SK-N-SH (cell line): ENCODE results near the gene LGALS3BP. TPM values are rescaled to one million over a fixed set of nuclear protein-coding genes. Genes with fewer than 3 reads are reported as not detected.
A peak's percentile ranks its signal among the peaks of the same experiment; 100 is the strongest.

Experiments
- CTCF ChIA-PET: fragments of 300-600, 350-600 bp; formaldehyde crosslinking; extraction: SDS; loops from one replicate; lab custom pipeline; 2021; lab: Yijun Ruan, JAX
- POLR2A ChIA-PET: fragments of 350-600 bp; sonication (Branson Sonifier 250); formaldehyde crosslinking; extraction: SDS; loops from one replicate; lab custom pipeline; 2020; ENCODE audit warnings: antibody characterized with exemption, inconsistent platforms; lab: Yijun Ruan, JAX
- DNase-seq: peaks from one replicate; pipeline ENCODE4 v3.0.0; 2012
- H2AFZ ChIP-seq: fragments of 200-600 bp; sonication (generic); 2 replicates; pipeline ENCODE4 v1.8.1; 2016; ENCODE audit warnings: antibody characterized with exemption, mild to moderate bottlenecking, low read depth
- H3F3A ChIP-seq: fragments of 200-600 bp; sonication (generic); replicated peaks from 2 replicates; pipeline ENCODE3; 2016; ENCODE audit warnings: antibody characterized with exemption, mild to moderate bottlenecking; ENCODE audit not compliant: insufficient read depth
- H3K27ac ChIP-seq, 2 experiments: fragments of 200-500 bp in 1 of 2; fragments of 200-600 bp in 1 of 2; sonication (Bioruptor generic) in 1 of 2; sonication (generic), shearing (Covaris generic) in 1 of 2; 2 replicates each; pipeline versions ENCODE4 v1.5.1 to v1.6.1; 2014 to 2016; ENCODE audit warnings: low read depth in 2 of 2, inconsistent platforms in 1 of 2, low read length in 1 of 2, mild to moderate bottlenecking in 1 of 2, mixed read lengths in 1 of 2
- H3K27me3 ChIP-seq: fragments of 200-600 bp; sonication (generic), shearing (Covaris generic); 2 replicates; pipeline ENCODE4 v1.6.1; 2016; ENCODE audit warnings: mixed run types; ENCODE audit not compliant: insufficient read depth
- H3K36me3 ChIP-seq, 2 experiments: fragments of 200-500 bp in 1 of 2; fragments of 200-600 bp in 1 of 2; sonication (Bioruptor generic) in 1 of 2; sonication (generic) in 1 of 2; replicated peaks in 1 of 2; 2 replicates each; pipeline versions ENCODE3 to v1.5.1; 2014 to 2016; ENCODE audit warnings: low read length in 1 of 2, mild to moderate bottlenecking in 1 of 2; ENCODE audit not compliant: insufficient read depth in 2 of 2, control insufficient read depth in 1 of 2
- H3K4me1 ChIP-seq, 2 experiments: fragments of 200-500 bp in 1 of 2; fragments of 200-600 bp in 1 of 2; sonication (Bioruptor generic) in 1 of 2; sonication (generic), shearing (Covaris generic) in 1 of 2; 2 replicates each; pipeline versions ENCODE4 v1.5.1 to v1.6.1; 2014 to 2016; ENCODE audit warnings: low read depth in 1 of 2, low read length in 1 of 2, mixed run types in 1 of 2; ENCODE audit not compliant: insufficient read depth in 2 of 2, control insufficient read depth in 1 of 2
- H3K4me2 ChIP-seq: fragments of 200-600 bp; sonication (generic), shearing (Covaris generic); 2 replicates; pipeline ENCODE4 v1.6.1; 2017; ENCODE audit warnings: mixed run types
- H3K4me3 ChIP-seq, 2 experiments: fragments of 200-500 bp in 1 of 2; fragments of 200-600 bp in 1 of 2; sonication (Bioruptor generic) in 1 of 2; sonication (generic), shearing (Covaris generic) in 1 of 2; 2 replicates each; pipeline versions ENCODE4 v1.5.1 to v1.8.1; 2014 to 2016; ENCODE audit warnings: low read depth in 2 of 2, inconsistent platforms in 1 of 2, low read length in 1 of 2, mild to moderate bottlenecking in 1 of 2, mixed read lengths in 1 of 2, moderate library complexity in 1 of 2
- H3K79me2 ChIP-seq: fragments of 200-600 bp; sonication (generic); 2 replicates; pipeline ENCODE4 v1.8.1; 2017; ENCODE audit warnings: mild to moderate bottlenecking; ENCODE audit not compliant: insufficient read depth
- H3K9ac ChIP-seq: fragments of 200-600 bp; sonication (generic); 2 replicates; pipeline ENCODE4 v1.6.1; 2017; ENCODE audit warnings: mixed run types
- H3K9me2 ChIP-seq: fragments of 200-600 bp; sonication (generic); 2 replicates; pipeline ENCODE4 v1.6.1; 2017; ENCODE audit warnings: mixed run types
- H3K9me3 ChIP-seq: fragments of 200-600 bp; sonication (generic); 2 replicates; pipeline ENCODE4 v1.6.1; 2017; ENCODE audit warnings: mixed run types, mild to moderate bottlenecking, moderate library complexity
- H4K20me1 ChIP-seq: fragments of 200-600 bp; sonication (generic); 2 replicates; pipeline ENCODE4 v1.6.1; 2017; ENCODE audit warnings: mild to moderate bottlenecking, mixed run types; ENCODE audit not compliant: insufficient read depth
- EZH2phosphoT487 ChIP-seq: fragments of 200-600 bp; sonication (generic); IDR thresholded peaks from 2 replicates; pipeline ENCODE4 v1.6.1; 2017; ENCODE audit warnings: low read depth, mixed run types, mild to moderate bottlenecking, antibody characterized with exemption, moderate library complexity, borderline replicate concordance
- FOSL2 ChIP-seq: IDR thresholded peaks from 2 replicates; pipeline ENCODE4 v1.4.0; 2012; ENCODE audit warnings: low read depth, mild to moderate bottlenecking, moderate library complexity, borderline replicate concordance
- MXI1 ChIP-seq: IDR thresholded peaks from 2 replicates; pipeline ENCODE4 v1.6.1; 2012; ENCODE audit warnings: mild to moderate bottlenecking, low read depth, low read length, improper control_type of control experiment
- RXRA ChIP-seq: IDR thresholded peaks from 2 replicates; pipeline ENCODE4 v1.4.0; 2012; ENCODE audit warnings: low read depth, mild to moderate bottlenecking, borderline replicate concordance
- SMC3 ChIP-seq: IDR thresholded peaks from 2 replicates; pipeline ENCODE4 v1.6.1; 2012; ENCODE audit warnings: low read depth, low read length, improper control_type of control experiment
- WGBS: methylation state at CpG from one replicate; pipeline ENCODE4 v1.1.6; 2017; ENCODE audit warnings: low lambda C conversion rate; 5-methylcytosine and 5-hydroxymethylcytosine counted together
- polyA plus RNA-seq, 3 experiments: library from polyadenylated mRNA; depleted of rRNA; stranded (reverse); fragments of >200 nt; gene quantifications; 2 replicates each; pipeline ENCODE4 v1.2.3, GENCODE V29; 2012
- TF ChIP-seq, protein P1 (sequence below): IDR thresholded peaks from 2 replicates; pipeline ENCODE4 v1.6.1; 2012; ENCODE audit warnings: mild to moderate bottlenecking, low read depth, low read length, moderate library complexity
- TF ChIP-seq, protein P2 (sequence below): IDR thresholded peaks from 2 replicates; pipeline ENCODE4 v1.4.0; 2012; ENCODE audit warnings: low read depth, borderline replicate concordance
- TF ChIP-seq, protein P3 (sequence below): fragments of 200-600 bp; sonication (generic); IDR thresholded peaks from 2 replicates; pipeline ENCODE4 v1.6.1; 2017; ENCODE audit warnings: antibody characterized with exemption, mild to moderate bottlenecking, moderate library complexity
- TF ChIP-seq, protein P4 (sequence below): fragments of 150-350 bp; IDR thresholded peaks from 2 replicates; pipeline ENCODE4 v1.6.1; 2017; ENCODE audit warnings: antibody characterized with exemption, low read length, low read depth, borderline replicate concordance
- TF ChIP-seq, protein P5 (sequence below): IDR thresholded peaks from 2 replicates; pipeline ENCODE4 v1.4.0; 2012; ENCODE audit warnings: low read depth

LGALS3BP gene
- polyA plus RNA-seq, 1 of the 3 experiments (the other 2 are of a cell fraction): 579 TPM

DNA sequence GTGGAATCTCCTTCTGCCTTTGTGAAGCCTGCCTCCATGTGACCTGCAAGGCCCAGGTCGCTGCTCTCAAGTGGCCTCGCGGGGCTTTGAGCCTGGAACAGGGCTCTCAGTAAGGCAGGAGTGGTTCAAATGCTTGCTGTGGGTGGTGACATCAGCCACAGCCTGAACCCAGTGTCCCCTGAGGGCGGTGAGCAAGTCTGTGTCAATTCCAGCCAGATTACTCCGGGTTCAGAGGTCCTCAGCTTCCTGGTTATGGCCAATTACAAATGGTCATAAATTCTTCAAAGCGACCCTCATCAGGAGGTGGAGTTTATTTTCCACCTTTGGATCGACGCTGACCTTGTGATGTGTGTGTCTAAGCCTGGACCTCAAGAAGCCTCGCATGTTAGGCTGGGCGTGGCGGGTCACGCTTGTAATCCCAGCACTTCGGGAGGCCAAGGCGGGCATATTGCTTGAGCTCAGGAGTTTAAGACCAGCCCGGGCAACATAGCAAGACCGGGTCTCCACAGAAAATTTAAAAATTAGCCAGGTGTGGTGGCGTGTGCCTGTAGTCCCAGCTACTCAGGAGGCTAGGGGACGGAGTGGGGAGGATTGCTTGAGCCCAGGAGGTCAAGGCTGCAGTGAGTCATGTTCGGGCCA is 17.3 kb downstream of the LGALS3BP start:
- no peak overlapping the region for H3K4me3 ChIP-seq
- H3K79me2 ChIP-seq: no peaks in the 10 kb centered on the region
- H4K20me1 ChIP-seq: no peaks in the 10 kb centered on the region
- H3F3A ChIP-seq: no peaks in the 10 kb centered on the region
- H2AFZ ChIP-seq: no peak overlapping the region
- no peak overlapping the region for H3K27ac ChIP-seq
- peaks cover 0 to 8% of the 10 kb centered on the region in 2 experiments; a peak in 1 of 4 replicates for H3K4me1 ChIP-seq
- no peaks in the 10 kb centered on the region for H3K27me3 ChIP-seq
- POLR2A ChIA-PET: interaction anchor here (1.5 kb wide), 1 partner anchor 9 kb away, joined by 10 read pairs; no protein-coding TSS in a partner anchor
- H3K9me3 ChIP-seq: no peaks in the 10 kb centered on the region
- CTCF ChIA-PET: interaction anchor here (1.0 to 26.0 kb wide), 6 partner anchors 14 to 466 kb away, joined by 3 to 458 read pairs (median 4); partner anchors contain the start of gene LGALS3BP
- no peak overlapping the region for H3K9ac ChIP-seq
- H3K9me2 ChIP-seq: no peaks in the 10 kb centered on the region
- peaks cover 4 to 11% of the 10 kb centered on the region in 2 experiments for H3K36me3 ChIP-seq
- no peak for TF ChIP-seq FOSL2
- TF ChIP-seq, protein P1, sequence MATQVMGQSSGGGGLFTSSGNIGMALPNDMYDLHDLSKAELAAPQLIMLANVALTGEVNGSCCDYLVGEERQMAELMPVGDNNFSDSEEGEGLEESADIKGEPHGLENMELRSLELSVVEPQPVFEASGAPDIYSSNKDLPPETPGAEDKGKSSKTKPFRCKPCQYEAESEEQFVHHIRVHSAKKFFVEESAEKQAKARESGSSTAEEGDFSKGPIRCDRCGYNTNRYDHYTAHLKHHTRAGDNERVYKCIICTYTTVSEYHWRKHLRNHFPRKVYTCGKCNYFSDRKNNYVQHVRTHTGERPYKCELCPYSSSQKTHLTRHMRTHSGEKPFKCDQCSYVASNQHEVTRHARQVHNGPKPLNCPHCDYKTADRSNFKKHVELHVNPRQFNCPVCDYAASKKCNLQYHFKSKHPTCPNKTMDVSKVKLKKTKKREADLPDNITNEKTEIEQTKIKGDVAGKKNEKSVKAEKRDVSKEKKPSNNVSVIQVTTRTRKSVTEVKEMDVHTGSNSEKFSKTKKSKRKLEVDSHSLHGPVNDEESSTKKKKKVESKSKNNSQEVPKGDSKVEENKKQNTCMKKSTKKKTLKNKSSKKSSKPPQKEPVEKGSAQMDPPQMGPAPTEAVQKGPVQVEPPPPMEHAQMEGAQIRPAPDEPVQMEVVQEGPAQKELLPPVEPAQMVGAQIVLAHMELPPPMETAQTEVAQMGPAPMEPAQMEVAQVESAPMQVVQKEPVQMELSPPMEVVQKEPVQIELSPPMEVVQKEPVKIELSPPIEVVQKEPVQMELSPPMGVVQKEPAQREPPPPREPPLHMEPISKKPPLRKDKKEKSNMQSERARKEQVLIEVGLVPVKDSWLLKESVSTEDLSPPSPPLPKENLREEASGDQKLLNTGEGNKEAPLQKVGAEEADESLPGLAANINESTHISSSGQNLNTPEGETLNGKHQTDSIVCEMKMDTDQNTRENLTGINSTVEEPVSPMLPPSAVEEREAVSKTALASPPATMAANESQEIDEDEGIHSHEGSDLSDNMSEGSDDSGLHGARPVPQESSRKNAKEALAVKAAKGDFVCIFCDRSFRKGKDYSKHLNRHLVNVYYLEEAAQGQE: no peak
- TF ChIP-seq, protein P2, sequence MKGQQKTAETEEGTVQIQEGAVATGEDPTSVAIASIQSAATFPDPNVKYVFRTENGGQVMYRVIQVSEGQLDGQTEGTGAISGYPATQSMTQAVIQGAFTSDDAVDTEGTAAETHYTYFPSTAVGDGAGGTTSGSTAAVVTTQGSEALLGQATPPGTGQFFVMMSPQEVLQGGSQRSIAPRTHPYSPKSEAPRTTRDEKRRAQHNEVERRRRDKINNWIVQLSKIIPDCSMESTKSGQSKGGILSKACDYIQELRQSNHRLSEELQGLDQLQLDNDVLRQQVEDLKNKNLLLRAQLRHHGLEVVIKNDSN: no peak
- TF ChIP-seq, protein P3, sequence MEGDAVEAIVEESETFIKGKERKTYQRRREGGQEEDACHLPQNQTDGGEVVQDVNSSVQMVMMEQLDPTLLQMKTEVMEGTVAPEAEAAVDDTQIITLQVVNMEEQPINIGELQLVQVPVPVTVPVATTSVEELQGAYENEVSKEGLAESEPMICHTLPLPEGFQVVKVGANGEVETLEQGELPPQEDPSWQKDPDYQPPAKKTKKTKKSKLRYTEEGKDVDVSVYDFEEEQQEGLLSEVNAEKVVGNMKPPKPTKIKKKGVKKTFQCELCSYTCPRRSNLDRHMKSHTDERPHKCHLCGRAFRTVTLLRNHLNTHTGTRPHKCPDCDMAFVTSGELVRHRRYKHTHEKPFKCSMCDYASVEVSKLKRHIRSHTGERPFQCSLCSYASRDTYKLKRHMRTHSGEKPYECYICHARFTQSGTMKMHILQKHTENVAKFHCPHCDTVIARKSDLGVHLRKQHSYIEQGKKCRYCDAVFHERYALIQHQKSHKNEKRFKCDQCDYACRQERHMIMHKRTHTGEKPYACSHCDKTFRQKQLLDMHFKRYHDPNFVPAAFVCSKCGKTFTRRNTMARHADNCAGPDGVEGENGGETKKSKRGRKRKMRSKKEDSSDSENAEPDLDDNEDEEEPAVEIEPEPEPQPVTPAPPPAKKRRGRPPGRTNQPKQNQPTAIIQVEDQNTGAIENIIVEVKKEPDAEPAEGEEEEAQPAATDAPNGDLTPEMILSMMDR: no peak
- peak; percentile 39 for DNase-seq
- WGBS: 82% methylated on average over 18 of the region's 19 CpGs
- no peak overlapping the region for H3K4me2 ChIP-seq

DNA sequence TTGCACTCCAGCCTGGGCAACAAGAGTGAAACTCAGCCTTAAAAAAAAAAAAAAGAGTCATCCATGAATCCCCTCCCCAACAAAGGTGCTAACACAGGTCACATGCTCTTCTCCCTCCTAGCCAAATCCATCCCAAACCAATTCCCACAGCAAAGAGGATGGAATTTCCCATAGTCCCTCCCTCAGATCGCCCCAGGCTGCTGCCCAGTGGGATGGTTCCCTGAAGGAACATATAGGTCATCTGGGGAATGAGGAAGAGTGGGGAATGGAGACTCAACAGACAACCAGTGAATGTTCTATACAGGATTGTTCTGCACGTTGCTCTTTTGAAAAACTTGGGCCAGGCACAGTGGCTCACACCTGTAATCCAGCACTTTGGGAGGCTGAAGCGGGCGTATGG is 18.2 kb downstream of the LGALS3BP start:
- Histone ChIP-seq H3K4me3 (no peak overlapping the region), H3K4me1 (peaks cover 7 to 8% of the 10 kb centered on the region in 2 experiments; a peak in 2 of 4 replicates), H3K4me2 (no peak overlapping the region), H3K36me3 (peaks cover 0 to 3% of the 10 kb centered on the region in 2 experiments), H3K9me2 (no peaks in the 10 kb centered on the region), H3K9ac (no peak overlapping the region), H3K27me3 (no peaks in the 10 kb centered on the region), H3F3A (peaks cover 3% of the 10 kb centered on the region), H3K9me3 (no peaks in the 10 kb centered on the region), H3K79me2 (no peaks in the 10 kb centered on the region), H2AFZ (no peak overlapping the region), H3K27ac (no peak overlapping the region), H4K20me1 (no peaks in the 10 kb centered on the region)
- CTCF ChIA-PET: interaction anchor here (1.0 to 26.0 kb wide), 5 partner anchors 14 to 465 kb away, joined by 3 to 458 read pairs (median 4); partner anchors contain the start of gene LGALS3BP
- WGBS: 97% methylated on average over 4 of the region's 4 CpGs
- TF ChIP-seq SMC3 (no peak), RXRA (no peak), EZH2phosphoT487 (no peak), MXI1 (no peak)
- TF ChIP-seq, protein P3: no peak
- TF ChIP-seq, protein P4, sequence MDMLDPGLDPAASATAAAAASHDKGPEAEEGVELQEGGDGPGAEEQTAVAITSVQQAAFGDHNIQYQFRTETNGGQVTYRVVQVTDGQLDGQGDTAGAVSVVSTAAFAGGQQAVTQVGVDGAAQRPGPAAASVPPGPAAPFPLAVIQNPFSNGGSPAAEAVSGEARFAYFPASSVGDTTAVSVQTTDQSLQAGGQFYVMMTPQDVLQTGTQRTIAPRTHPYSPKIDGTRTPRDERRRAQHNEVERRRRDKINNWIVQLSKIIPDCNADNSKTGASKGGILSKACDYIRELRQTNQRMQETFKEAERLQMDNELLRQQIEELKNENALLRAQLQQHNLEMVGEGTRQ: no peak
- TF ChIP-seq, protein P5, sequence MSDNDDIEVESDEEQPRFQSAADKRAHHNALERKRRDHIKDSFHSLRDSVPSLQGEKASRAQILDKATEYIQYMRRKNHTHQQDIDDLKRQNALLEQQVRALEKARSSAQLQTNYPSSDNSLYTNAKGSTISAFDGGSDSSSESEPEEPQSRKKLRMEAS: no peak
- POLR2A ChIA-PET: no interaction called here
- no peak for DNase-seq
